GM12891 (cell line): ENCODE data around the gene EFHB.

Experiments
- POLR2A ChIP-seq: IDR thresholded peaks from 2 replicates; pipeline ENCODE4 v1.6.1; 2011; ENCODE audit warnings: low read depth, low read length, control low read depth
- POLR2AphosphoS5 ChIP-seq: IDR thresholded peaks from 2 replicates; pipeline ENCODE4 v1.6.1; 2011; ENCODE audit warnings: low read depth, low read length, control low read depth
- POU2F2 ChIP-seq: IDR thresholded peaks from 2 replicates; pipeline ENCODE4 v1.6.1; 2011; ENCODE audit warnings: low read depth, mild to moderate bottlenecking, control low read depth, low read length, moderate library complexity
- TAF1 ChIP-seq: IDR thresholded peaks from 2 replicates; pipeline ENCODE4 v1.6.1; 2011; ENCODE audit warnings: low read depth, low read length, control low read depth

DNA sequence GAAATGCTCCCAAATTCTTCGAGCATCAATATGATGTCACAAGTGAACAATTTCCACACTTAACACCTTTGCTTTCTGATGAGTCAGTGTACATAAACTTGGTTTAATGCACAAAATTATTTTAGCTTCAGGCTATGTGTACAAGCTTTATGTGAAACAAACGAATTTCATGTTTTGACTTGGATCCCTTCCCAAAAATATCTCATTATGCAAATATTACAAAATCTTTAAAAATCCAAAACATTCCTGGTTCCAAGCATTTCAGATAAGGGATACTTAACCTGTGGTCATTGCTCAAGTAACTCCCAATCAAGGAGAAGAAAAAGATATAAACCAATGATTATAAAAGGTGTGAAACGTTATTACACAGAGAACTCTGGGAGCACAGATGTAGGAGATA lies 38.0 kb upstream of the EFHB start:
- no peak for TF ChIP-seq POLR2AphosphoS5
- no peak for TF ChIP-seq POLR2A
- no peak for TF ChIP-seq POU2F2
- no peak for TF ChIP-seq TAF1
